C4-2B (cell line): Measurements from ENCODE around the gene TTC28.

Experiments used
- CTCF ChIP-seq: fragments of 450-650 bp; conservative IDR thresholded peaks from 2 replicates; pipeline ENCODE4 v1.5.1; 2017; ENCODE audit warnings: mild to moderate bottlenecking
- ZFX ChIP-seq: fragments of 450-650 bp; IDR thresholded peaks from 2 replicates; pipeline ENCODE4 v1.6.1; 2017

- no peak for TF ChIP-seq ZFX
- no peak for TF ChIP-seq CTCF
Observed at GRCh38 chr22:28473258-28473657, 206.4 kb downstream of the TTC28 start.
